GM12872 (cell line): ENCODE measurements around the gene UPF3A.

Experiments used
- TF ChIP-seq, protein P1 (sequence below): IDR thresholded peaks from 3 replicates; pipeline ENCODE4 v1.5.1; 2011; ENCODE audit warnings: low read depth, mild to moderate bottlenecking, low read length, moderate library complexity; ENCODE audit not compliant: insufficient read depth

UPF3A gene

DNA sequence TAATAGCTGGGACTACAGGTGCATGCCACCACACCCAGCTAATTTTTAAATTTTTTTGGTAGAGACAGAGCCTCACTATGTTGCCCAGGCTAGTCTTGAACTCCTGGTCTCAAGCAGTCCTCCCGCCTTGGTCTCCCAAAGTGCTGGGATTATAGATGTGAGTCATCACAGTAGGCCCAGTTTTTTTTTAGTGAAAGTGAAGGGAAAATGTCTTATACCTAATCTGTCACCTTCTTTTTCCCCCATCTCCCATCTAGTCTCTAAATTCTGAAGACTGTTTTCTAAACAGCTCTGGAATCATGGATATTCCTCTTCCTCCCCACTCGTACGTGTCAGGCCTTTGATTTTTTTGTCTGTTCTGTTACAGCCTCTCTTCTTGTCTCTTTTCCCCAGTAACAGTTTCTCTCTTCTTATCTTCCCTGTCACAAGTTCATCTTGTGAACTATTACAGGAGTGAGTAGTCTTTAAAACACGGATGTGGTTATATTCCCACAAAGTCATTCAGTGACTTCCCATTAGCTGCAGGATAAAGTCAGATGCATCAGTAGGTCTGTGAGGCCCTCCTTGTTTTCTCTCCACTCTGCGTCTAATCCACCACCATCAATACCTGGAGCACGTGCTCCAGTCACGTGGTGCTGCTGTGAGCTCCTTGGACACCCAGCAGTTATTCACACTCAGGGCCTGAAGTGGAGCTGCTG is 43.8 kb upstream of the UPF3A start:
- TF ChIP-seq, protein P1, sequence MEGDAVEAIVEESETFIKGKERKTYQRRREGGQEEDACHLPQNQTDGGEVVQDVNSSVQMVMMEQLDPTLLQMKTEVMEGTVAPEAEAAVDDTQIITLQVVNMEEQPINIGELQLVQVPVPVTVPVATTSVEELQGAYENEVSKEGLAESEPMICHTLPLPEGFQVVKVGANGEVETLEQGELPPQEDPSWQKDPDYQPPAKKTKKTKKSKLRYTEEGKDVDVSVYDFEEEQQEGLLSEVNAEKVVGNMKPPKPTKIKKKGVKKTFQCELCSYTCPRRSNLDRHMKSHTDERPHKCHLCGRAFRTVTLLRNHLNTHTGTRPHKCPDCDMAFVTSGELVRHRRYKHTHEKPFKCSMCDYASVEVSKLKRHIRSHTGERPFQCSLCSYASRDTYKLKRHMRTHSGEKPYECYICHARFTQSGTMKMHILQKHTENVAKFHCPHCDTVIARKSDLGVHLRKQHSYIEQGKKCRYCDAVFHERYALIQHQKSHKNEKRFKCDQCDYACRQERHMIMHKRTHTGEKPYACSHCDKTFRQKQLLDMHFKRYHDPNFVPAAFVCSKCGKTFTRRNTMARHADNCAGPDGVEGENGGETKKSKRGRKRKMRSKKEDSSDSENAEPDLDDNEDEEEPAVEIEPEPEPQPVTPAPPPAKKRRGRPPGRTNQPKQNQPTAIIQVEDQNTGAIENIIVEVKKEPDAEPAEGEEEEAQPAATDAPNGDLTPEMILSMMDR: no peak

GRCh38 chr13:114241918-114242317 is 39.5 kb upstream of the UPF3A start:
- TF ChIP-seq, protein P1: no peak

DNA sequence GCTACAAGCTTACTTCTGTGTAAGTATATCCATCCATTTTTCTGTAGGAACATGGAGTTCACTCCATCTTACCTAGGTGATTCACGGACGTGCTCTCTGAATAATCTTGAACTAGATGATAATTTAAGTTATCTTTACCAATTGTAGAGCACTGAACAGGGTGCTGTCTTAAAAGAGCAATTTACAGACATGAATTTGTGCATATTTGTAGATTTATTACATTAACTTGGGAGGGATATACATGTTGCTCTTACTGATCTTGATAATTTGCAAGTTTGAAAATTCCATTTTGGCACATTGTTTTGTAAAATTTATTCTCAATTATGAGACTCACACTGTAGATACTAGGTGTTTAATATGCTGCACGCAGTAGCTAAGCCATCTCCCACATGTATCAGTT is 37.4 kb upstream of the UPF3A start:
- TF ChIP-seq, protein P1: no peak

DNA sequence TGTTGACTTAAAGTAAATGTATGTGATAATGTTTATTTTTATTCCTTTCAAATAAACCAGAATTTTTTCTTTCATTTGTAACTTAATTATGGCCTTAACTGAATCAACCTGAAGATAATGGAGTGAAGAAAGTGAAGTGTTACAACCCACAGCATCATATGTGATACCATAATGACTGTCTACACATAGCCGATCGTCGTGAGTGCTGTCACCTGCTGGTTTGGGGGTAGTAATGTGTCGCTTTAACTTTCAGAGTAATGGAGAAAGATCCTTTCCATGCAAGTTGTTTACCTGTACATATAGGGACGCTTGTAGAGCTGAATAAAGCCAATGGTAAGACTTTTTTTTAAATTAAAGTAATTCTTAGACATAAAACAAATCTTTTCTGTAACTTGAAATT is 36.8 kb upstream of the UPF3A start:
- TF ChIP-seq, protein P1: no peak

- TF ChIP-seq, protein P1: no peak
These were observed 33.4 kb upstream of the UPF3A start for GRCh38 chr13:114248011-114248410.

DNA sequence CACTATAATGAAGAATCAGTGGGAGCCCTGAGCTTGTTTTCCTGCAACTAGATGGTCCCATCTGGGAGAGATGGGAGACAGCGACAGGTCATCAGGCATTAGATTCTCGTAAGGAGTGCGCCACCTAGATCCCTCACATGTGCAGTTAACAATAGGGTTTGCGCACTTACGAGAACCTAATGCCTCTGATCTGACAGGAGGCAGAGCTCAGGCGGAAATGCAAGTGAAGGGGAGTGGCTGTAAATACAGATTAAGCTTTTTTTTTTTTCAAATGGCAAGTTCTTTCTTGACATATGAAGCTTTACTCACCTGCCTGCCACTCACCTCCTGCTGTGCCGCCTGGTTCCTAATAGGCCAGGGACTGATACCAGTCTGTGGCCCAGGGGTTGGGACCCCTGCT is 32.3 kb upstream of the UPF3A start:
- TF ChIP-seq, protein P1: no peak

- TF ChIP-seq, protein P1: no peak
These were observed 24.9 kb upstream of the UPF3A start for GRCh38 chr13:114256547-114256946.
